Right lobe of liver (tissue), 6 donors: Measurements from ENCODE around the gene FAM124A. TPM values are rescaled to one million over a fixed set of nuclear protein-coding genes. Genes with fewer than 3 reads are reported as not detected.
A peak's percentile ranks its signal among the peaks of the same experiment; 100 is the strongest.

ENCODE experiments used
- ATAC-seq, 4 donors: fragments of 200-7000 bp; cut with Tn5 transposase; one replicate each; pipeline ENCODE4 v1.9.1; 2020; ENCODE audit warnings: mild to moderate bottlenecking in 4 of 4, moderate library complexity in 4 of 4
- DNase-seq, 3 donors: peaks; one replicate each; pipeline ENCODE4 v3.0.0-alpha.2; 2020
- H3K27ac ChIP-seq, 3 donors: fragments of 200-600 bp; one replicate each; pipeline ENCODE4 v1.8.0; 2022
- H3K27me3 ChIP-seq, 2 donors: fragments of 200-600 bp; one replicate each; pipeline ENCODE4 v1.8.0; 2022
- H3K36me3 ChIP-seq, 4 donors: fragments of 200-600 bp; sonication (generic) in 1 of 4; one replicate each; pipeline versions ENCODE4 v1.5.1 to v1.8.0; 2017 to 2022; ENCODE audit warnings: control low read depth in 1 of 4
- H3K4me1 ChIP-seq, 4 donors: fragments of 200-600 bp; sonication (generic) in 1 of 4; one replicate each; pipeline versions ENCODE4 v1.5.1 to v1.8.0; 2017 to 2022; ENCODE audit warnings: control low read depth in 1 of 4
- H3K4me3 ChIP-seq, 3 donors: fragments of 200-600 bp; one replicate each; pipeline ENCODE4 v1.8.0; 2022
- H3K9me3 ChIP-seq, 4 donors: fragments of 200-600 bp; sonication (generic) in 1 of 4; one replicate each; pipeline versions ENCODE4 v1.5.1 to v1.8.0; 2017 to 2022; ENCODE audit warnings: control low read depth in 1 of 4
- POLR2A ChIP-seq: fragments of 450-650 bp; IDR thresholded peaks from one replicate; pipeline ENCODE4 v1.6.1; 2017; ENCODE audit warnings: antibody characterized with exemption, mild to moderate bottlenecking
- WGBS: methylation state at CpG from one replicate; pipeline ENCODE4 v1.1.6; 2018; ENCODE audit warnings: low coverage, low lambda C conversion rate; ENCODE audit not compliant: insufficient coverage; ENCODE audit errors: missing lambda C conversion rate; 5-methylcytosine and 5-hydroxymethylcytosine counted together
- intact Hi-C, 2 donors: fragments of 100-400 bp; cut with DNase I; formaldehyde crosslinking; loops; one replicate each; pipeline versions ENCODE4 v1.11.2 to v1.14.1; 2022
- total RNA-seq, 6 experiments: library from RNA; depleted of rRNA in 2 of 6; stranded (reverse); fragments of >200 nt in 2 of 6; fragmentation: NEBNext Ultra II Directional in 3 of 6; extraction: Animal tissue kit (Norgen Biotek cat#: 25700) in 3 of 6; gene quantifications; one replicate each; pipeline versions ENCODE4 v1.1.0 to v1.2.4, GENCODE V29; 2016 to 2023
- TF ChIP-seq, protein P1 (sequence below), 4 donors: fragments of 200-600 bp in 3 of 4; fragments of 450-650 bp in 1 of 4; IDR thresholded peaks; one replicate each; pipeline versions ENCODE4 v1.5.1 to v1.8.0; 2016 to 2022; ENCODE audit warnings: antibody characterized with exemption in 4 of 4, mild to moderate bottlenecking in 2 of 4
- donor health status: DM: no; HTN: yes; CAD: no.
- donor health status: DM: no; HTN: no; CAD: no.
- donor health status: DM: no; HTN: no; CAD: no.
- donor health status: DM: no; HTN: yes; CAD: no.
- donor health status: DM: no; HTN: yes; CAD: no.

FAM124A gene
- total RNA-seq, 6 experiments from 2014 or later = 0.22 to 1.0 (median 0.51) TPM

DNA sequence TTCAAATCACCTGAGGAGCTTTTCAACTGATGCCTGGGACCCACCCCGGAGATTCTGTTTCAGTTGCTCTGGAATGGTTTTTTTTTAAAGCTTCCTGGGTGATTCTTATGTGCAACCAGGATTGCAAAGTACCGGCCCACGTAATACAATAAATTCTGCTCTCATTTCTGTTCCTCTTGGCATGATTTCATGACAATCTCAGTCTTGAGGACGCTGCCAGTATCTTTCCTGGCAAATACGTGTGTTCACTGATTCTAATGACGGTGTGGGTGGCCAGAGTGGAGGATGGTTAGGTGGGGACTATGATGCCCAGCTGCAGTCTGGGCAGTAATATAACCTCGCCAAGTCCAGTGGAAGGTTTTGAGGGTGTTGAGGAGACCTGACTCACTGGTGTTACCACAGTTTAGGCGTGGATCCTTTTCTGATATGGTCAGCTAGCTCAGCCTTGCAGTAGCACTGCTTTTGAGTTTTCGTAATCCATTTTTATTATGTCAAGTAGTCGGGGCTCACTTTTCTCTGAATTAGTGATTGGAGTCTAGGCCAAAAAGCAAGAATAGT, 49.4 kb downstream of the FAM124A start:
- no peak for ATAC-seq
- no peak for TF ChIP-seq POLR2A
- TF ChIP-seq, protein P1, sequence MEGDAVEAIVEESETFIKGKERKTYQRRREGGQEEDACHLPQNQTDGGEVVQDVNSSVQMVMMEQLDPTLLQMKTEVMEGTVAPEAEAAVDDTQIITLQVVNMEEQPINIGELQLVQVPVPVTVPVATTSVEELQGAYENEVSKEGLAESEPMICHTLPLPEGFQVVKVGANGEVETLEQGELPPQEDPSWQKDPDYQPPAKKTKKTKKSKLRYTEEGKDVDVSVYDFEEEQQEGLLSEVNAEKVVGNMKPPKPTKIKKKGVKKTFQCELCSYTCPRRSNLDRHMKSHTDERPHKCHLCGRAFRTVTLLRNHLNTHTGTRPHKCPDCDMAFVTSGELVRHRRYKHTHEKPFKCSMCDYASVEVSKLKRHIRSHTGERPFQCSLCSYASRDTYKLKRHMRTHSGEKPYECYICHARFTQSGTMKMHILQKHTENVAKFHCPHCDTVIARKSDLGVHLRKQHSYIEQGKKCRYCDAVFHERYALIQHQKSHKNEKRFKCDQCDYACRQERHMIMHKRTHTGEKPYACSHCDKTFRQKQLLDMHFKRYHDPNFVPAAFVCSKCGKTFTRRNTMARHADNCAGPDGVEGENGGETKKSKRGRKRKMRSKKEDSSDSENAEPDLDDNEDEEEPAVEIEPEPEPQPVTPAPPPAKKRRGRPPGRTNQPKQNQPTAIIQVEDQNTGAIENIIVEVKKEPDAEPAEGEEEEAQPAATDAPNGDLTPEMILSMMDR (IDR thresholded peaks at IDR 0.05) = no peak
- Histone ChIP-seq H3K27ac (no peak overlapping the region), H3K9me3 (no peaks in the 10 kb centered on the region), H3K27me3 (no peaks in the 10 kb centered on the region), H3K4me1 (no peaks in the 10 kb centered on the region), H3K4me3 (no peak overlapping the region), H3K36me3 (no peaks in the 10 kb centered on the region)
- DNase-seq = no peak
- intact Hi-C loops = no loop called here
- WGBS = 89% methylated on average over 8 of the region's 10 CpGs

DNA sequence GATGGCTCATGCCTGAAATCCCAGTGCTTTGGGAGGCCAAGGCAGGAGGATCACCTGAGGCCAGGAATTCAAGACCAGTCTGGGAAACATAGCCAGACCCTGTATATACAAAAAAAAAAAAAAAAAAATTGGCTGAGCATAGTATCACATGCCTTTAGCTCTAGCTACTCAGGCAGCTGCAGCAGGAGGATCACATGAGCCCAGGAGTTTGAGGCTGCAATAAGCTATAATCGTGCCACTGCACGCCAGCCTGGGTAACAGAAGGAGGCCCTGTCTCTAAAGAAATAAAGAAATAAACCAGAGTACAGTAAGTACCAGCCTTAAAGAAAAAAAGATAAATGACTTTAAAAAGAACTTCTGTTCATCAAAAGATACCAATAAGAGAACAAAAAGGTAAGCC, 52.9 kb downstream of the FAM124A start:
- 81% methylated on average over 2 of the region's 2 CpGs for WGBS
- DNase-seq = no peak
- intact Hi-C loops = no loop called here
- Histone ChIP-seq H3K36me3 (no peaks in the 10 kb centered on the region), H3K27ac (no peak overlapping the region), H3K9me3 (no peaks in the 10 kb centered on the region), H3K27me3 (no peaks in the 10 kb centered on the region), H3K4me1 (no peaks in the 10 kb centered on the region), H3K4me3 (no peak overlapping the region)
- no peak for ATAC-seq
- TF ChIP-seq, protein P1 (IDR thresholded peaks at IDR 0.05) = no peak
- TF ChIP-seq POLR2A = no peak

DNA sequence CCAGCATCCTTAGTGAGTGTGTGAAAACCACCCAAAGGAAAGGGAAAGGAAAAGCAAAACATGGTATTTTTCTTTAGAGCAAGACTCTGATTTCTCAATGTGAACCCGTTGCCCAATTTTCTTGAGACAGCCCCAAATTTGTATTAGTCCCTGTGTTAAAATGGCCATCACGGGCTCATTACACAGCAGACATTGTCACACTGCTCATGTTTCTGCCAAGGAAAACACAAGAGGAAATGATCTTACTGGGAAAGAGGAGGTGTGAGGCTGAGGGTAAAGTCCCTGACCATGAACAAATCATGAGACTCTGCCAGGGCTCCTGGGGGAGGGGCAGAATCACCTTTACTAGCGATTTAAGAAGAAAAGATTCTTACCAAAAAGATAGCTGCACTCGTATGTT, 54.4 kb downstream of the FAM124A start:
- H3K27me3 ChIP-seq = no peaks in the 10 kb centered on the region
- 29% methylated on average over 4 of the region's 4 CpGs for WGBS
- H3K9me3 ChIP-seq = no peaks in the 10 kb centered on the region
- H3K4me1 ChIP-seq = no peaks in the 10 kb centered on the region
- ATAC-seq (peak in 3 of 4 donors; percentile 57 to 90 (median 77)), DNase-seq (no peak)
- H3K27ac ChIP-seq = no peak overlapping the region
- intact Hi-C loops = no loop called here
- H3K4me3 ChIP-seq = no peak overlapping the region
- TF ChIP-seq, protein P1 (IDR thresholded peaks at IDR 0.05) = no peak
- TF ChIP-seq POLR2A = no peak
- no peaks in the 10 kb centered on the region for H3K36me3 ChIP-seq

DNA sequence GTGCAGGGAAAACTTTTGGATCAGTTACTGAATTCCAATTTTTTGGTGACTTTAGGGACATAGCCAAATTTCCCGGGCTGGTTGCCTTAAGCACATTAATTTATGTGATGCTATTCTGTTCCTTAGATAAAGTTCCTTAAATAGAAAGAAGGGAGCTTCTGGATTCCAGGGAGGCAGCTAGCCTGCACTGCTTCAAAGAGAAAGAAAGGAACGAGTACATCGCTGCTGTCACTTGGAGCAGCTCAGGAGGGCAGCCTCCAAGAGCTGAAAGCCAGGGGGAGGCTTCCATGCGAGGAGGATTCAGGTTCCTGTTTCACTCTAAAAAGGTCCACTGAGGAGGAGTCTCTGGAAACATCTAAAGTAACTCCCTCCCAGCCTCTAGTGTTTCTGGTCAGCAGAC, 55.7 kb downstream of the FAM124A start:
- Histone ChIP-seq H3K36me3 (no peaks in the 10 kb centered on the region), H3K4me3 (no peak overlapping the region), H3K4me1 (peaks cover 0 to 9% (median 3%) of the 10 kb centered on the region in 4 donors), H3K27me3 (no peaks in the 10 kb centered on the region), H3K27ac (no peak overlapping the region), H3K9me3 (no peaks in the 10 kb centered on the region)
- WGBS = 80% methylated on average over 3 of the region's 4 CpGs
- TF ChIP-seq, protein P1 (IDR thresholded peaks at IDR 0.05) = no peak
- TF ChIP-seq POLR2A = no peak
- no peak for ATAC-seq
- intact Hi-C loops = no loop called here
- no peak for DNase-seq
